NCI-H524 (cell line): ENCODE measurements around the gene LBH.

ENCODE experiments used
- DNase-seq, 2 experiments: peaks; one replicate each; lab custom pipeline; 2025; lab: John Stamatoyannopoulos, UW

Gene LBH

DNA sequence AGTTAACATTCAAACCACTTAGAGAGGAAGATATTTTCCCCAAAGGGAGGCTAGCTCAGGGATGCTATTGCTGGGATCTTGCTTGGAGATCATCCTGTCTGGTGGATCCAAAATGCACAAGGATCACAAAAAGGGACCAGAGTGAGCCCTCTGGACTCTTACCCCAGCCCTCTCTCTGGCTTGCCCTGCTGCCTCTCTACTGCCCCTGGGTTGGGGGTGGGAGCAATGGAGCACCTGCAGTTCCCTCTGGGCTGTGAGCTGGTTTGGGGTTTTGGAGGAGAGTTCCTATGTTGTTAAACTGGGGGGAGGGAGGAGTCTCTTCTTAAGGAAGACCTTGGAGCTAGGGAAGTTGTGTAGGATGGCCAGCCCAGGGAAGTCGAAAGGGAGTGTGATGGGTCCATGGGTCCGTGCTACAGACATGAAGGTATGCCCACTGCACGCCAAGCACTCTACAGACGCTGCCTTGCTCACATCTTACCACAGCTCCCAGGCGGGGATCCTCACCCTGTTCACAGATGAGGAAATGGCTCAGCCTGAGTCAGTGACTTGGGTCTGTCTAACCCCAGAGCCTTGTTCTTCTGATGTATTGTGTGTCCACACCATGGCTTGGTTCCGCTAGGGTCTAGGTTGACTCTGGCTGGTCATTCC lies 3.8 kb downstream of the LBH start:
- no peak for DNase-seq

DNA sequence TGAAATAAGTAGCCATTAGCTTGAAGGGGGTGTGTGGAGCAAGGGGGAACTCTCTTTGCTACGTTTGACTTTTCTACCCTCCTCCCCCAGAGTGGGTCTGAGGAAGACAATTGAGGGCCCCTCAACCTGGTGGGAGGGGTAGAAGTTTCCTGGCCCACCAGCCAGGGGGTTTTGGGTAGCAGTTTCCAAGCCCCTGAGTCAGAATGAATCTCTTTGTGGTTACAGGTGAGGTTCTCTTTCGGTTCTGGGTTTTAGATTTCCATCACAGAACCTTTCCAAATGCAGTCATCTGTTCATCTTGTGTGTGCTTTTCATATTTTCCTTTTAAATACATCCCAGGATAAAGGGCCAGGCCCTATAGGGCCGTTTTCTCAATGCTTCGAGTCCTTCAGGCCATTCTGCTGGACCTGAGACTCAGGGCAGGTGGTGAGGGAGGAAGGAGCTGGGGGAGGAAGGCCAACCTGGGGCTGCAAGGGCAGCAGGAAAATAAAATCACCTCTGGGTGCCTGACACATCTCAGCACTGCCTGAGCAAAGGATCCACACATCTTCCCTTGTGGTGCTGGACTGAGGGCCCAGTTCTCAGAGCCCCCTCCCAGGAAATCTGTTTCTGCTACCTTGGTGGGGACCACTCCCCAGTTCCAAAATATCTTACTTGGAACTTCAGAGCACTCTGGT lies 4.7 kb downstream of the LBH start:
- no peak for DNase-seq

DNA sequence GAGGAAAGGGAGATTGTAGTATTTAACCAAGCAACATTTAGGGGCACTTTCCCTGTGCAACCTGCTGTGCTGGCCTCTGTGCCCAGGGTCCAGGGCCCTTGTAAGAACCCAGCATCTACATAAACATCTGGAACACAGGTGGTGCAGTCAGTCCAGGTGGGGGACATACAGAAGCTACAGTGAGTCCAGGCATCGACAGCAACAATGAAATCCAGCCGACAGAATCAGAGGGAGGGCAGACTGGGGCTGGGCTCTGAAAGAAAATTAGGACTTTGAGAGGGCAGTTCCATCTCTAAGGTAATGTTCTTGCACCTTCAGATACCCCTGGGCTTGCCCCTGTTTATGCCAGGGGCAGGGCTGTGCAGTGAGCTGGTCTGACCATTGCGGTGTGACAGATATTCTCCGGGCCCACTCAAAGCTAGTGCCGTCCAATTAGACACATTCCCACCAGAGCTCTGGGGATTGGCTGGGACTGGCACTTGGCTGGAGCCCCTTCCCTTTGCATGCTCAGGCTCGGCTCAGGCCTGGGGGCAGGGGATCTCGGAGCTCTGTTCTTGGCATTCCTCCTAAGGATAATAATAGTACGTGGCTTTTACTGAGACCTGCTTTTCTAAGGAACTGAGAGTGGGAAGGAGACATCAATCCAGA lies 5.4 kb downstream of the LBH start:
- no peak for DNase-seq

DNA sequence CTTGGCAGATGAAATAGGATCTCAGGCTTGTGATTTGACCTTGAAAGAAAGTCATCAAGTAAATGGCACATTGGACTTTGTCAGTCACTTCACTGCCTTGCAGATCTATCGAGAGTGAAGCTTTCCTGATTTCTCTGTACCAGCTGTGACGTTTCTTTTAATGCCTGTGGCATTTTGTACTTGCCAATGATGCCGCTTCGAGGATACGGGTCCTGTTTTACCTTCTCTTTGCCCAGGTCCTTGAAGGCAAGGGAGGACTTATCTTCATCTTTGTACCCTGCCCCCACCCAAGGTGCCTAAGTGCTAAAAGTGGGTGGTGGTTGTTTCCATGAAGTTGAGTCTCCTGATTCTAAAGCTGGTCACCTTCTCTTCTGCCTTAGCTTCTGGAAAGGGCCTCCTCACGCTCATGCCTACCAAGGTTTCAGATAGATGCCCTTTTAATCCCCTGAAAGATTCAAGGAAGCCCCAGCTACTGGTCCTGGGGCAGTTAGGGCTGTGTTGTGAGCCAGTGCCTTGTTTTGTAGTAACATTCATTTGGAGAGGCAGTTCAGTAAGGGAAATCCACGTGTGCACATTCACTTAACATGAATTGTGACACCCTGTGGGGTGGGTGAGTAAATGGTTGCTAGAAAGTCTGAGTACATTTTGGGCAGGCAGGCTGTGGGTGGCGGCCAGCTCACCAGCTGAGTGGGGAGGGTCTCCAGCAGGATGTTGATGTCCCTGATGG lies 6.1 kb downstream of the LBH start:
- DNase-seq: no peak

DNA sequence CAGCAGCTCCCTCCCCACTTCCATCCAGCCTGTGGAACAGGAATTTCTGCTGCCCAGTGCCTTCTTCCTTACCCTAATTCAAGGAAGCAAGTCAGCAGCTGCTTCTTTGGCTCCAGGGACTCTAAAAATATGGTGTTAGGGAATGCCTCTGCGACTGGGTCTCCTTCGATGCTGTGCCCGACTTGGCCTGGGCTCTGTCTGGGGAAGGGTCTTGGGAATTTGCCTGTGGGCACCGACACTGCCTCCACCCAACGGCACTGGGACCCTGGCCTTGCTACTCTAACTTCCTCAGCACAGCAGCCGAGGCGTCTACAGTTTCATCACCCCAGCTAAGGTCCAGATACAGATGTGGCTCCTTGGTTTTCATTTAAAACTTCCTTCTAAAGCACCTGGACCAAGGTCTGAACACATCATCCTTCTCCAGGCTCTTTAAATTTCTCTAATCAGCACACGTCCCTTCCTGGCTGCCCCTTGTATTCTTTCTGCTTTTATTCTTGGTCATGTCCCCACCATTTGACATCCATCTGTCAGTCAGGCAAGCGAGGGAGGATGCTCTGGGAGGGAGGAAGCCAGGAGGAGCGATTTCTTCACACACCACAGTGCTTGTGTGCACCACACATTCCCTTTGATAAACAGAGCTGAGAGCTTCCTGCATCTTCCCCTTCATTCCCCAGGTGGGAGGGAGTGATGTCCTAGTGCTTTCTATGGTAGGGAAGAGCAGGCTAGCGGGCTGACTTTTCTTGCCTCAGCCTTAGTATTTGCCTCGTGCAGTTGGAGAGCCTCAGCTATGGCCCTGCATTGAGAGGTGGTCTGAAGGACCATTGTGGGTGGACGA lies 6.8 kb downstream of the LBH start:
- no peak for DNase-seq

DNA sequence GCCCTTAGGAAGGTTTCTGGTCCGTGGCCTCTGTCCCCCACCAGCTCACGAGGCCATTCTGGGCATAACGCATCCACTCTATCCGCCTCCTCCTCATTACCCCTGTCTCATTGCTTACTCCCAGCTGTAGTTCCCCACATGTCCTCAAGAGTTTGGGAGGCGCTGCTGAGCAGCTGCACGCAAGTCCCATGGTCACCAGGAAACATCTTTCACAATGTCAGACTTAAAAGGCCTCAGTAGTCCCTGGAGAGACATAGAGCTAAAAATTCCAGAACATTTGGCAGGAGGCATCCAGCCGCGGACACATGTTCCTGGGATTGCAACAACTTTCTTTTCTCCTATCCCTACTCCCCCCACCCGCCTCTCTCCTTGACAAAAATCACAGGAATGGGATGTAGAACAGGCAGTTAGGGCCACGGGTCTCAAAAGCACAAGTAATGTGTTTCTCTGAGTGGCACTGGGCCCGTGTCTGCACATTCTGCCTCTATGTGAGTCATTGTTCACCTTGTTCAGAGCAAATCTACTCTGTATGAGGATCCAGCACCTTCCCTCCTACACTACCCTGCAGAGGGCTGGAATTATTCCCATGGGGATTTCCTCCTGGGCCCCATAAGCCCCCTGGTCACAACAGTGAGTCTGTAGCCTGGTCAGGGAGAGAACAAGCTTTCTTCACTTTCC lies 8.1 kb downstream of the LBH start:
- peak in 1 of 2 experiments; percentile 67 for DNase-seq

DNA sequence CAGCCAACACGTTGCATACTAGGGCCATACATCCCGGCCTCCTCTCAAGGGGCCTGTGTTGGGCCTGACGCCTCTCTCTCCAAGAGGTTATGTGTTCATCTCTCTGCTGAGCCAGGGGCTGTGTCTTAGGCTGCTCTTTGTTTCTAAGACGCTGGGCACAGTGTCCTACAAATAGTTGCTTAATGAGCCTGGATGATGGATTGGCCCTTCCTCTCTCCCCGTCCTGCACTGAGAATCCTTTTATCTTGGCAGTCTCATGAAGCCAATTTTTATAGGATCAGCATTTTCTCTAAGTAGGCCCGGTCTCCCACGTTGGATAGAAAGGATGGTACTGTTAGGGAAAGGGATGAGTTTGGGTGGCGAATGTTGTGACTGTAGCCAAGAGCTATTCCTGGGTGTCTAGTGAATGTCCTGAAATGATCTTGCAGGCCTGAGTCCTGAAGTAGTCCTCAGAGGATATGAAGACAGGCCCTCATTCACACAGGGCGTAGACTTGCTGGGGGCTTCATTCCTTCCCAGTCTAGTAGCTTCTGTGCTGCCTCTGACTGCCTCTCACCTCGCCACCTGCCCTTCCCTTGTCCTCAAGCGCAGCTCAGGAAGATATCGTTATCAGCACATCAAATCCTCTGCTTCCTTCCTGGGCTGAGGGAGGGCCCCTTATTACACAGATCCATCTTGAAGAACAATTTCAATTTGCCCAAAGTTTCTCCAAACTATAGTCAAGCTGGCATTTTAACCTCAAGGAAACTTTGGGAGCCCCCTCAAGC lies 8.8 kb downstream of the LBH start:
- no peak for DNase-seq

DNA sequence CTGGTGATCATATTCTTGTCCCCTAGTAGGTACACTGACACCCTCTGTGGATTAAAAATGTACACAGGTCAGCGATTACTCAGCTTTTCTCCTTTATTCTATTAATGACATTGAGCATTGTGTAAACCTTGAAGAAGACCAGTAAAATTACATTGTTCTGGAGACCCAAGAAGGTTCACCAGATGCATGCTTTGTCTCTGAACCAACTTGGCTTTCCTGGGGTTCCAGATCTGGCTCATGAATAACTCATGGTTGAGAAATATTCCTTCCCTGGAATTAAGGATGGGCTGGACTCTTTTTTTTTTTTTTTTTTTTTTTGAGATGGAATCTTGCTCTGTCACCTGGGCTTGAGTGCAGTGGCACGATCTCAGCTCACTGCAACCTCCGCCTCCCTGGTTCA lies 11.9 kb downstream of the LBH start:
- no peak for DNase-seq

DNA sequence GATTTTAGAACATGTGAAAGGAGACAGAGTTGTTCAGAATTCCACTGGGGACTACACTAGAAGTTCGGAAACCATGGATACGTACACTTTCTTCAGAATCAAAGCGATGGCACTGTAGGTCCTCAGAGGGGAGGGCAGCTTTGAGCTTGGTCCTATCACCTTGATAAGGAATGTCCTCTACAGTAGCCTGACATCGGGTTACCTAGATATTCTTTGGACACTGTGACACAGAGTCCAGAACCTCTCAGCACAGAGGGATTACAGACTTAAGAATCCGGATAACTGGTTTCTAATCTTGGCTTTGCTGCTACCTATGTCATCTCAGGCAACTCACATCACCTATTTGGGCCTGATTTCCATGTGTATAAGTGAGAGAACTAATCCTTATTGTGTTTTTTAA lies 14.0 kb downstream of the LBH start:
- no peak for DNase-seq

DNA sequence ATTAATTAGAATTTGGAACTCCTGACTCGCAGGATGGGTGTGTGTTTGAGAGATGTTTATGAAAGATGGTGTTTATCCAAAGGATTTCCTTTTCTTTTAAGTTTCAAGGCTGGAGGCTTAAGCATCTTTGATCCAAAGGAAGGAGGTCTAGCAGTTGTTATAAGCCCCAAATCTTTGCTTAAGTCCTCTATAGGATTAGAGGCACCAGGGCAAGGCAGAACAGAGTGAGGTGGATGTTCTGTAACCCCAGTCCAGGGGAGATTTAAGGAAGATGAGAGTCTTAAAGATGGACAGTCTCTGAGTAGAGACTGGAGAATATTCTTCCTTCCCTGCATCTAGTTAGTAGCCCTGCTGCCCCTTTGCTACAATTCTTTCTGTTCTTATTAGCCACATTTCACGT lies 17.5 kb downstream of the LBH start:
- peak in 1 of 2 experiments; percentile 13 for DNase-seq

DNA sequence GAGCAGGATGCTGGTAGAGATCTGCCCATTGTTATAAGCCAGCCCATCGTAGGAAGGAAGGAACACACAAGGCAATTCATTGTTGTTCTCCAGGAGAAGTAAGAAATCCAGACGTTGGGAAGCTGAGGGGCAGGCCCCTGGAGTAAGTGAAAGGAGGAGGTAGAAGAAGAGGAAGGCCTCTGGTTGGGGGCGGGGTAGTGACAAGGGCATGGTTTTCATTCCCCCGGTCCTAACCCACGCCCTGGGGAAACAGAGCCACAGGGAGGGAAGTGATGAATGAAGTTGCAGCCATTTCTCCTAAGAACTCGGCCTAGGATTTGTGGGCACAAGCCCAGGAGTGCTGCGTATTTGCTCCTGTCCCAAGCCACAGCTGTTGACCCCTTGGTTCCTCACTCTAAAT lies 18.0 kb downstream of the LBH start:
- DNase-seq: no peak

DNA sequence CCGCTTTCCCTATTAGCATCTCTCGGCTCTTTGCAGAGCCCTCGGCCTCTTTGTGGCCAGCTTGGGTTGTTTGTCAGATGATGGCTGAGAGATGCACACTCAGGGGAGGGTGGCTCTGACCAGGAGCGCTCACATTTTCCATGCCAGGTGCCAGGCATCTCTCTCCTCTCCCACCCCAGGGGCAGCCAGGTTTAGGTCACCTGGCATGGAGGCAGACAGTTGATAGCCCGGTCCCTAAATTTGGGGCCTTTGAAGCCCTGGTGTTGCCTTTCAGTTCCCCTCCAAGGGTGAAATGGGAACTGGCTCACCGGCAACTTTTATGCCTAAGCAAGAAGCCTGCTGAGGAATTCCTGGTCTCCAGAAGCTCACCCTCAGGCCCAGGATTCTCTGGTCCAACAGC lies 19.1 kb downstream of the LBH start:
- DNase-seq: no peak

DNA sequence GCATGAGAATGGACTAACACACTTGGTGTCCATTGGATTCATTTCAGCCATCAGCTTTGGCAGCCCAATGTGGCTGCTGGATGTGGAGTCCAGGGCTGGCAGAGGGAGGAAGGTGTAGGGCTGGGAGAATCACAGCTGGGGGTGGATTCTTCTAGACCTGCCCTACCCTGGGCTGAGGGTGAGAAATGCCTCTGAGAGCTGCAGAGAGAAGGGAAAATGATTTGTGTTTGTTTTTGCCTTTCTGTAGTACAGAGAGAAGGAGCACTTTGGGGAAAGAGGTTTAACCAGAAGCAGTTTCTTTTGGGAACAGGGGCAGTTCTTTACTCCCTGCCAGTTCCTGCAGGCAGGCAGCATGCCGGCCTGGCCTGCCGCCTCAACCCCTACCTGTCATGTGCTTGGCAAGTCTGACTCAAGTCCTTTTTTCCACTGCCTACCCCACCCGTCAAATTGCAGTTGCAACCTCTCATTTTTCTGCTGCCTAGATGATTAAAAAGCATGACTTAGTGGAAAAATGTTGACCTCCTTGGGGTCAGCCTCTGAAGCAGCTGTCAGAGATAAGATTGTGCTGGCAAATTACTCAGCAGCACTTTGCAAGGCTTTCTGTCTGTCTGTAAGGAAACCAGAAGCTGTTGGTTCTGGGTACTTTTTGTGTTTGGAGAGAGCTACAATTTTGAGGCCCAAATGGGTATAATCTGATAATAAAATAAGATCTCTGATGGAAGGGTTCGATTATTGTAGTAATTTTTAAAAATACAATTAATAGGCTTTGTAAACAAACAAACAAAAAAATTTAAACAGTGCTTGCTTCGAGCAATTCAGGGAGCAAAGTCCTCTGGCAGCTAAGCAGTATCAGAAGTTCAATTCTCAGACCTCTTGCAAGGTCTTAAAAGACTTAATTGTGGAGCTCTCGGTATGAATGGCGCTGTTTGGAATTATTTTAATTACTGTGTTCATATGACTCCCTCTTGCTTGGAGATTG lies 21.7 kb downstream of the LBH start:
- peak; percentile 19 to 45 for DNase-seq

DNA sequence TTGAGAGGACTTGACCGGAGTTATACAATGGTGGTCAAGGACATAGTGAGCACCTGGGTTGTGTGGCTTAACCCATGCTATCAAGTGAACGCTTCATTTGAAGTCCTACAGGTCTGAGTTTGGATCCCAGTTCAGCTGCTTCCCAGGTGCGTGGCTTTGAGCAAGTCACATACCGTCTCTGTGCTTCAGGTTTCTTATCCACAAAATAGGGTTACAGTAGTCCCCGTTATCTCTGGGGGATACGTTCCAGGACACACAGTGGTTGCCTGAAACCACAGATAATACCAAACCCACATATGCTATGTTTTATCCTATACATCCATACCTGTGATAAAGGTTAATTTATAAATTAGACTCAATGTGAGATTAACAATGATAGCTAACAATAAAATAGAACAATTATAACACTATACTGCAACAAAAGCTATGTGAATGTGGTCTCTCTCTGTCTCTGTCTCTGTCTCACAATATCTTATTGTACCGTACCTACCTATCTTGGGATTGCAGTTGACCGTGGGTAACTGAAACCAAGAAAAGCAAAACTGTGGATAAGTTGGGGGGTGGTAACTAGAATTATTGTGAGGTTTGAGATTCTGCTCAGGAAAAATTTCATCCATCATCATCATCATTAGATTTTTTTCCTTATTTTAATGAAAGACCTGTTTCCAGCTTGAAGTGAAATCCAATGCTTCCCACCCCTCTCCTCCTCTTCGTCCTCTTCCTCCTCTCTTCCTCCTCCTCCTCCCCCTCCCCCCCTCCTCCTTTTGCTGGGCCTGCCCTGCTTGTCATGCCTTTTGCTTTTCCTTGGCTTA lies 22.7 kb downstream of the LBH start:
- no peak for DNase-seq

DNA sequence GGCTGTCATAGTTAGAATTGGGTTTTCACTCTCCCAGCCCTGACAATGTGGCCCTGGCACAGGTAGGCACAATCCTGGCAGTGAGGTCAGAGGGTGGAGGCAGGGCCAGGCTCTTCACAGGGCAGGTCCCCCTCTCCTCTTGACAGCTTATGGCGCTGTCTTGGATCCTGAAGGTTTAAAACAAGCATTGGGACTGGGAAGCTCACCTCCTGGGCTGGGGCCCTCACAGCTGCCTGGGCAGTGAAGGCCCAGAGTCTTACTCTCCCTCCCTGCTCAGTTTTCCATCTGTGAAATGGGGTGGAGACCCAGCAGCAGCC lies 23.3 kb downstream of the LBH start:
- no peak for DNase-seq

DNA sequence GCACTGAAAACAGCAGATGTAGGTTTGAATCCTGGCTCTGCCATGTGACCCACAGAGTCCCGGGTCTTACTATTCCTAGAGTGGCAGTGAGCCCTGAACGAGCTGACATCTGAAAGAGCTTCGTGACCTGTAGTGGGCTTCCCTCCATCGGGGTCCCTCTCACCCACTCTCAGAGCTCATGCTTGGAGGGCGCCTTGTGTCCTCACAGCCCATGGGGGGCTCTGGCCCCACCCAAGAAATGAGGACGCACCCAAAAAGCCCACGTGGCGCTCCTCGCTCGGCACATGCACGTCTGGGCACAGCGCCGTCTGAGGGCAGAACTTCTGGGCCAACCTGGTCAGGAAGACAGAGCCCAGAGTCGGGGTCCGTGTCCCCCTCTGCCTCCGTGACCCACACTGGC lies 23.7 kb downstream of the LBH start:
- DNase-seq: peak in 1 of 2 experiments; percentile 28

DNA sequence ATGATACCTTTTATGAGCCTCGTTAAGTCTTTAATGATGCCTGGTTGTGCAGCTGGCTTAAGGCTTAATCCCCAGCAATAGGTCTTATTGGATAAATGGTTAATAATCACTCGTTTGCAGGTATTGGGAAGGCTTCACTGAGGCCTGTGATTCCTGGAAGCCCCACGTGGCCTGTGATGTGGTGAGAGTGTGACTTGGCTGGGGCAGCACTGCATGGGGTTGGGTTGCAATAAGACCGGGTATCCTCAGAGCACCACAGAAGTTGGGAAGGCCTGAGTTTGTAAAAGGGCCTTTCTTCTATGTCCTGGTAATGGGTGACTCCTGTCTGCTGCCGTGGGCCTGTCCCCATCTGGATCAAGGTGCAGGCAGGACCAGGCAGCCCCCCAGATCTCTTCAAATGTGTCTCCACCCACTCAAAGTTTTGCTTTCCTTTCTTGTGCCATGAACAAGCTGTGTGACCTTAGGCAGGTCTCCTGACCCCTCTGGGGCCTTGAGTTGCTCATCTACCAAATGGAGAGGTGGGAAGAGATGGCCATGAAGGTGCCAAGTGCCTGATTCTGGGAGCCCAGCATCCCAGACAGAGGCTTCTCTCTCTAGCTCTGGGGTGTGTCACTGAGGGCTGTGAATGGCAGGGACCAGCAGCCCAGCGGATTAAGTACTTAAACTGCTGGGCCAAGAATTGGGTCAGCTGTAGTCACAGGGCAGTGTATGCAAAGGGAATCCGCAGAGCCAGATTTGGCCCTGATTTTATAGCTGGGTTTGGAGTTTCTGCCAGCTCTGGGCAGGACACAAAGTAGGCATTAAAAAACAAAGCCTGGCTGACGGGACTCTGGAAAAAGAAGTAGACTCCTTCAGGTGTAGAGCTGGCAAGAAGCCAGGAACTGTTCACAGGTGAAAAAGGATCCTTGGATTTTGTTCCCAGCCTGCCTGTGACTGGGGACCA lies 24.4 kb downstream of the LBH start:
- peak; percentile 91 to 97 for DNase-seq
